Astrocyte (in vitro differentiated cells and primary cell): Measurements from ENCODE around the gene GDF9. TPM values are rescaled to one million over a fixed set of nuclear protein-coding genes. Genes with fewer than 3 reads are reported as not detected.

Source experiments
- DNase-seq: peaks from one replicate; pipeline ENCODE4 v3.0.0-alpha.2; 2010; ENCODE audit warnings: low read depth
- FAIRE-seq: peaks from 2 replicates; lab custom pipeline; 2011; peaks lifted over from hg19 to GRCh38; lab: Jason Lieb, UNC
- H2AFZ ChIP-seq: 2 replicates; pipeline ENCODE4 v1.6.0; 2012; ENCODE audit warnings: low read depth, low read length, inconsistent platforms
- H3K27ac ChIP-seq: 2 replicates; pipeline ENCODE4 v1.5.1; 2011; ENCODE audit warnings: low read depth, low read length, inconsistent platforms
- H3K27me3 ChIP-seq: 2 replicates; pipeline ENCODE4 v1.6.0; 2011; ENCODE audit warnings: low read length, inconsistent platforms; ENCODE audit not compliant: insufficient read depth
- H3K36me3 ChIP-seq: 2 replicates; pipeline ENCODE4 v1.5.1; 2011; ENCODE audit warnings: low read length, inconsistent platforms; ENCODE audit not compliant: insufficient read depth
- H3K4me1 ChIP-seq: 2 replicates; pipeline ENCODE4 v1.5.1; 2011; ENCODE audit warnings: low read length, inconsistent platforms; ENCODE audit not compliant: insufficient read depth
- H3K4me2 ChIP-seq: 2 replicates; pipeline ENCODE4 v1.6.0; 2012; ENCODE audit warnings: low read length, inconsistent platforms
- H3K4me3 ChIP-seq: 2 replicates; pipeline ENCODE4 v1.5.1; 2011; ENCODE audit warnings: low read depth, mild to moderate bottlenecking, low read length, inconsistent platforms; ENCODE audit not compliant: insufficient read depth
- H3K79me2 ChIP-seq: 2 replicates; pipeline ENCODE4 v1.6.0; 2012; ENCODE audit warnings: mild to moderate bottlenecking, low read length, inconsistent platforms; ENCODE audit not compliant: insufficient read depth
- H3K9ac ChIP-seq: 2 replicates; pipeline ENCODE4 v1.6.0; 2012; ENCODE audit warnings: mild to moderate bottlenecking, low read length, inconsistent platforms
- H3K9me3 ChIP-seq: 2 replicates; pipeline ENCODE4 v1.5.1; 2012; ENCODE audit warnings: low read depth, mild to moderate bottlenecking, low read length, inconsistent platforms; ENCODE audit not compliant: insufficient read depth
- H4K20me1 ChIP-seq: 2 replicates; pipeline ENCODE4 v1.6.0; 2012; ENCODE audit warnings: low read length, inconsistent platforms; ENCODE audit not compliant: insufficient read depth
- H3K27ac Mint-ChIP-seq: one replicate; pipeline ENCODE4 v1.8.0; 2021; ENCODE audit warnings: mild to moderate bottlenecking, mixed read lengths; ENCODE audit not compliant: unreplicated experiment
- H3K27me3 Mint-ChIP-seq: one replicate; pipeline ENCODE4 v1.8.0; 2021; ENCODE audit warnings: low read depth, mixed read lengths; ENCODE audit not compliant: unreplicated experiment
- H3K36me3 Mint-ChIP-seq: one replicate; pipeline ENCODE4 v1.8.0; 2021; ENCODE audit warnings: low read depth, mixed read lengths; ENCODE audit not compliant: unreplicated experiment
- H3K4me1 Mint-ChIP-seq: one replicate; pipeline ENCODE4 v1.8.0; 2021; ENCODE audit warnings: low read depth, mixed read lengths; ENCODE audit not compliant: unreplicated experiment
- H3K4me3 Mint-ChIP-seq: one replicate; pipeline ENCODE4 v1.8.0; 2021; ENCODE audit warnings: mild to moderate bottlenecking, moderate library complexity, mixed read lengths; ENCODE audit not compliant: unreplicated experiment
- H3K9me3 Mint-ChIP-seq: one replicate; pipeline ENCODE4 v1.8.0; 2021; ENCODE audit warnings: mild to moderate bottlenecking, mixed read lengths; ENCODE audit not compliant: unreplicated experiment
- CTCF ChIP-seq: IDR thresholded peaks from 2 replicates; pipeline ENCODE4 v1.5.1; 2011; ENCODE audit warnings: low read depth, mild to moderate bottlenecking, inconsistent platforms, low read length, moderate library complexity; ENCODE audit not compliant: insufficient read depth
- EZH2 ChIP-seq: IDR thresholded peaks from 2 replicates; pipeline ENCODE4 v1.6.1; 2012; ENCODE audit warnings: mild to moderate bottlenecking, low read length, inconsistent platforms; ENCODE audit not compliant: insufficient read depth
- total RNA-seq: library from RNA; stranded (reverse); gene quantifications from 2 replicates; pipeline ENCODE4 v1.2.1, GENCODE V29; 2021

Gene GDF9
- total RNA-seq, 1 donor from 2014 or later: 0.34 TPM

DNA sequence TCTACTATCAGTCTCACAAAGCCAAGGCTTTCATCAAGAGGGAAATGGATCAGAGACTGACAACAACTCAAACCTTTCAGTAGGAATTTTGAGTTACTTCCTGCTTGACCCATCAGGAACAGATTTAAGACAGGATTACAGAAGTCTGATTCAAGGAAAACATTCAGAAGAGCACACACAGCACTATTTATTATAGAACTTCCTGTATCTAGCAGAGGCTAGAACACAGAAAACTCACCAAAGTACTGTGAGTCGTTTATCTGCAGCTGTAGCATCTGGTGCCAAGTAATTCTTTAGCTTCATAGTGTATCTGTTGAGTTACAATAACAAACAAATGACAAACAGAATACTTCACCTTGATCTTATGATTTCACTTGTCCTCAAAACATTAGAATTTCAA lies 21.0 kb upstream of the GDF9 start:
- no peaks in the 10 kb centered on the region for H3K27me3 ChIP-seq
- peaks cover 19% of the 10 kb centered on the region for H3K4me1 Mint-ChIP-seq
- H2AFZ ChIP-seq: no peak overlapping the region
- no peak overlapping the region for H3K4me2 ChIP-seq
- no peaks in the 10 kb centered on the region for H3K4me1 ChIP-seq
- H3K36me3 ChIP-seq: peaks cover 56% of the 10 kb centered on the region
- H4K20me1 ChIP-seq: peaks cover 26% of the 10 kb centered on the region
- no peaks in the 10 kb centered on the region for H3K9me3 Mint-ChIP-seq
- TF ChIP-seq EZH2 (no peak), CTCF (no peak)
- DNase-seq (no peak), FAIRE-seq (no peak)
- H3K79me2 ChIP-seq: peaks cover 14% of the 10 kb centered on the region
- peaks cover 16% of the 10 kb centered on the region for H3K36me3 Mint-ChIP-seq
- H3K27me3 Mint-ChIP-seq: no peaks in the 10 kb centered on the region
- no peak overlapping the region for H3K9ac ChIP-seq
- H3K9me3 ChIP-seq: no peaks in the 10 kb centered on the region
- no peak overlapping the region for H3K4me3 ChIP-seq
- no peak overlapping the region for H3K27ac ChIP-seq
- no peak overlapping the region for H3K27ac Mint-ChIP-seq
- no peak overlapping the region for H3K4me3 Mint-ChIP-seq

DNA sequence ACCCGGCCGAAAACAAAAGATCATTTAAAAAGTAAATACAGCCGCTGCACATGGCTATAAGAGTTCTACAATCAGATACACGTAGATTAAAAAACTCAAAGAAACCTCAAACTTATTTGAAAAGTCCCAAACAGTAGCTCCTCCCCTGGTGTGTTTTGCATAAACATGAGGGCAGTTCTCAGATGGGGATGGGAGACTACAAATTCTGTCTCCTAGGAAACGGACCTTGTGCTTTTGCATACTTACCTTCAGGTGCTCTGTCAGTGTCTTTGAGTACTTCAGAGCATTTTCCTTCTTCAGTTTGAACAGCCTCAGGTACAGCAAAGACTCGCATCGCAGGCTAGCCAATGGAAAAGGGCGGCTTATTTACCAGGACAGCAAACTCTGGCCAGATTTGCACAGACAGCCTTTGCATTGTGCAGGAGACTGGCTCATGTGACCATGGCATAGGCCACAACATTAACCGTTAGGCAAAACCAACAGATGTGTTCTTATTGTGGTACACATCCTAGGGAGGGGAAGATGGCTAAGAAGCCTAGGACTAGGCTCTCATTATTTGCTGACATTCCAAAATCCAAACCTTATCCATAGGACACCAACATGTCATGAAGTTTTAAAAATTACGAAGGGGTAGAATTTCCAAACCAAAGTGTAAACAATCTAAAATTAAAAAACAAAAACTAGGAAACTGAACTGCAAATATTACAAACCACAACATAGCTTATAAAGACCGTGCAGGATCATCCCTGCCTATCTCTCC lies 20.0 kb upstream of the GDF9 start:
- DNase-seq (no peak), FAIRE-seq (no peak)
- no peak overlapping the region for H2AFZ ChIP-seq
- no peaks in the 10 kb centered on the region for H3K9me3 ChIP-seq
- no peaks in the 10 kb centered on the region for H3K27me3 Mint-ChIP-seq
- peaks cover 14% of the 10 kb centered on the region for H3K79me2 ChIP-seq
- H3K4me3 Mint-ChIP-seq: no peak overlapping the region
- H3K27ac ChIP-seq: no peak overlapping the region
- no peaks in the 10 kb centered on the region for H3K9me3 Mint-ChIP-seq
- H3K4me2 ChIP-seq: no peak overlapping the region
- H3K27ac Mint-ChIP-seq: no peak overlapping the region
- H3K4me1 ChIP-seq: no peaks in the 10 kb centered on the region
- no peaks in the 10 kb centered on the region for H3K27me3 ChIP-seq
- no peak overlapping the region for H3K9ac ChIP-seq
- H3K36me3 ChIP-seq: peaks cover 54% of the 10 kb centered on the region
- TF ChIP-seq EZH2: no peak
- no peak for TF ChIP-seq CTCF
- H3K4me1 Mint-ChIP-seq: peaks cover 19% of the 10 kb centered on the region
- no peak overlapping the region for H3K4me3 ChIP-seq
- H3K36me3 Mint-ChIP-seq: peaks cover 16% of the 10 kb centered on the region
- H4K20me1 ChIP-seq: peaks cover 20% of the 10 kb centered on the region

DNA sequence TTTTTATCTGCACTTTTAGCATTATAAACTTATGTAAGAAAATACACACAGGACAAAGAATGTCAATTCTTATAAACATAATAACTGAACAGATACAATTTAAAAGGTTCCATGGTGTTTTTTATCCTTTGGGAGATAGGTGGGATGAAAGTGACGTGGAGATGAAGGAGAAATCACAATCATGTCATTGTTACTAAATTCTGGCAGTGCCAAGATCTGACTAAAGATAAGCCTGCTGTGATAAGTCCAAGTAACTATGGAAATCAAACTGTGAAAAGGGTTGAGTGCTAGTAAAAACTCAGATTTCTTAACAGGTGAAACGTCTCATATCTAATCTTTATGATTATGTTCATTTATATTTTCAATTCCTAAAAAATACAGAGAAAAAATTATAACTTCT lies 18.3 kb upstream of the GDF9 start:
- FAIRE-seq: no peak
- peaks cover 66% of the 10 kb centered on the region for H3K36me3 ChIP-seq

More for the DNA sequence above, 18.3 kb upstream of the GDF9 start:
- Histone ChIP-seq H3K79me2 (peaks cover 17% of the 10 kb centered on the region), H3K27ac (no peak overlapping the region), H3K27me3 (no peaks in the 10 kb centered on the region), H3K9ac (no peak overlapping the region), H4K20me1 (peaks cover 27% of the 10 kb centered on the region), H2AFZ (no peak overlapping the region), H3K9me3 (no peaks in the 10 kb centered on the region), H3K4me1 (no peaks in the 10 kb centered on the region), H3K4me3 (no peak overlapping the region), H3K4me2 (no peak overlapping the region)
- no peak for TF ChIP-seq EZH2
- TF ChIP-seq CTCF: no peak
- H3K4me1 Mint-ChIP-seq: peaks cover 17% of the 10 kb centered on the region
- H3K4me3 Mint-ChIP-seq: no peak overlapping the region
- no peaks in the 10 kb centered on the region for H3K9me3 Mint-ChIP-seq
- peaks cover 17% of the 10 kb centered on the region for H3K36me3 Mint-ChIP-seq
- no peaks in the 10 kb centered on the region for H3K27me3 Mint-ChIP-seq
- H3K27ac Mint-ChIP-seq: no peak overlapping the region
- DNase-seq: no peak
